ENCODE measurements around the gene DTNBP1. TPM values are rescaled to one million over a fixed set of nuclear protein-coding genes. Genes with fewer than 3 reads are reported as not detected.

Gene DTNBP1
- total RNA-seq (2022) = 10.0 and 12.8 TPM in 2 replicates
- Bru-seq, nascent RNA = percentile 66 among the genes with signal in this experiment
- percentile 46 among the genes with signal in this experiment for BruChase-seq, experiment 1, labeled RNA remaining after a 6-hour chase
- percentile 45 among the genes with signal in this experiment for BruChase-seq, experiment 2, labeled RNA remaining after a 2-hour chase
- long read RNA-seq, transcript DTNBP1-202 (10 exons, 1,403 nt) = major isoform, 11 of 45 reads
- long read RNA-seq, partial matches to known transcripts = 1 of 45 reads
- long read RNA-seq, other reads (novel, unspliced or antisense) = 32 of 45 reads

GRCh38 chr6:15662326-15663129 lies at the start of gene DTNBP1:
Gene DTNBP1, minus strand, starts transcription at chr6:15663028. Its CDS starts 159 bp downstream, at chr6:15662869.
- Mint-ChIP-seq H3K36me3 (ENCODE audit: insufficient read depth, unreplicated experiment) (peaks cover 23% of the 10 kb centered on the region), H3K27me3 (ENCODE audit: unreplicated experiment) (peaks cover 21% of the 10 kb centered on the region), H3K27ac (ENCODE audit: unreplicated experiment) (no peak within 1 kb of the TSS), H3K4me3 (ENCODE audit: low read depth, unreplicated experiment) (peak within 1 kb of the TSS; percentile 71), H3K9me3 (ENCODE audit: low read depth, unreplicated experiment) (peaks cover 4% of the 10 kb centered on the region), H3K4me1 (ENCODE audit: low read depth, unreplicated experiment) (peaks cover 10% of the 10 kb centered on the region)
- no TSS peak for BruUV-seq (replicated peaks)
- CTCF ChIA-PET = interaction anchor here (1.0 kb wide), 1 partner anchor 520 kb away, joined by 3 read pairs; no protein-coding TSS in a partner anchor
- TF ChIP-seq CTCF (IDR thresholded peaks at IDR 0.05; ENCODE audit: unreplicated experiment) = no peak
- intact Hi-C loops (cut with micrococcal nuclease; ENCODE audit: unreplicated experiment) = no loop called here
- DNase-seq = peak; percentile 82

GRCh38 chr6:15709651-15710269 lies 46.9 kb upstream of the DTNBP1 start:
- Mint-ChIP-seq H3K9me3 (ENCODE audit: low read depth, unreplicated experiment) (no peaks in the 10 kb centered on the region), H3K27ac (ENCODE audit: unreplicated experiment) (no peak overlapping the region), H3K4me3 (ENCODE audit: low read depth, unreplicated experiment) (no peak overlapping the region), H3K4me1 (ENCODE audit: low read depth, unreplicated experiment) (no peaks in the 10 kb centered on the region), H3K36me3 (ENCODE audit: insufficient read depth, unreplicated experiment) (no peaks in the 10 kb centered on the region), H3K27me3 (ENCODE audit: unreplicated experiment) (peaks cover 56% of the 10 kb centered on the region)
- BruUV-seq (replicated peaks) = no TSS peak
- no peak for TF ChIP-seq CTCF (IDR thresholded peaks at IDR 0.05; ENCODE audit: unreplicated experiment)
- CTCF ChIA-PET = no interaction called here
- DNase-seq = no peak
- intact Hi-C loops (cut with micrococcal nuclease; ENCODE audit: unreplicated experiment) = no loop called here

GRCh38 chr6:15708231-15708630 lies 45.4 kb upstream of the DTNBP1 start:
- H3K9me3 Mint-ChIP-seq (ENCODE audit: low read depth, unreplicated experiment) = peaks cover 2% of the 10 kb centered on the region
- H3K4me1 Mint-ChIP-seq (ENCODE audit: low read depth, unreplicated experiment) = no peaks in the 10 kb centered on the region
- no peak for TF ChIP-seq CTCF (IDR thresholded peaks at IDR 0.05; ENCODE audit: unreplicated experiment)
- CTCF ChIA-PET = no interaction called here
- H3K4me3 Mint-ChIP-seq (ENCODE audit: low read depth, unreplicated experiment) = no peak overlapping the region
- no TSS peak for BruUV-seq (replicated peaks)
- H3K27ac Mint-ChIP-seq (ENCODE audit: unreplicated experiment) = no peak overlapping the region
- peaks cover 46% of the 10 kb centered on the region for H3K27me3 Mint-ChIP-seq (ENCODE audit: unreplicated experiment)
- no peaks in the 10 kb centered on the region for H3K36me3 Mint-ChIP-seq (ENCODE audit: insufficient read depth, unreplicated experiment)
- DNase-seq = no peak
- intact Hi-C loops (cut with micrococcal nuclease; ENCODE audit: unreplicated experiment) = no loop called here

- Mint-ChIP-seq H3K9me3 (ENCODE audit: low read depth, unreplicated experiment) (peaks cover 2% of the 10 kb centered on the region), H3K4me3 (ENCODE audit: low read depth, unreplicated experiment) (no peak overlapping the region), H3K27me3 (ENCODE audit: unreplicated experiment) (peaks cover 33% of the 10 kb centered on the region), H3K4me1 (ENCODE audit: low read depth, unreplicated experiment) (no peaks in the 10 kb centered on the region), H3K36me3 (ENCODE audit: insufficient read depth, unreplicated experiment) (no peaks in the 10 kb centered on the region), H3K27ac (ENCODE audit: unreplicated experiment) (no peak overlapping the region)
- no peak for TF ChIP-seq CTCF (IDR thresholded peaks at IDR 0.05; ENCODE audit: unreplicated experiment)
- no peak for DNase-seq
- intact Hi-C loops (cut with micrococcal nuclease; ENCODE audit: unreplicated experiment) = no loop called here
- CTCF ChIA-PET = no interaction called here
- no TSS peak for BruUV-seq (replicated peaks)
These were observed 43.2 kb upstream of the DTNBP1 start for GRCh38 chr6:15705981-15706380.
